H1 (cell line): ENCODE data around the gene PSMD6. TPM values are rescaled to one million over a fixed set of nuclear protein-coding genes. Genes with fewer than 3 reads are reported as not detected.

Source experiments
- BCL11A ChIP-seq, 2 experiments: IDR thresholded peaks; one replicate each; pipeline ENCODE4 v1.6.1; 2011; ENCODE audit warnings: low read depth in 2 of 2, low read length in 2 of 2, mild to moderate bottlenecking in 2 of 2
- CTBP2 ChIP-seq: IDR thresholded peaks from 2 replicates; pipeline ENCODE4 v1.7.0; 2011; ENCODE audit warnings: borderline replicate concordance, mild to moderate bottlenecking, moderate library complexity, mixed read lengths, low read length; ENCODE audit not compliant: insufficient read depth, insufficient read length
- CTCF ChIP-seq, 3 experiments: IDR thresholded peaks; 1 replicate in 2 of 3; 2 replicates in 1 of 3; pipeline versions ENCODE4 v1.5.1 to v1.6.1; 2011; ENCODE audit warnings: low read length in 3 of 3, mild to moderate bottlenecking in 3 of 3, inconsistent platforms in 2 of 3, low read depth in 1 of 3, moderate library complexity in 1 of 3; ENCODE audit not compliant: insufficient read depth in 1 of 3; ENCODE audit errors: control extremely low read depth in 1 of 3
- E2F6 ChIP-seq: IDR thresholded peaks from 2 replicates; pipeline ENCODE4 v1.6.1; 2012; ENCODE audit warnings: inconsistent platforms
- EP300 ChIP-seq, 2 experiments: IDR thresholded peaks; 1 replicate in 1 of 2; 2 replicates in 1 of 2; pipeline ENCODE4 v1.6.1; 2011 to 2012; ENCODE audit warnings: low read depth in 2 of 2, low read length in 2 of 2, mild to moderate bottlenecking in 2 of 2, borderline replicate concordance in 1 of 2, inconsistent platforms in 1 of 2, moderate library complexity in 1 of 2
- EZH2 ChIP-seq: fragments of 200-600 bp; sonication (generic); IDR thresholded peaks from 2 replicates; pipeline ENCODE4 v1.7.1; 2012; ENCODE audit warnings: low read depth, mild to moderate bottlenecking, moderate library complexity, low read length, inconsistent platforms; ENCODE audit not compliant: severe bottlenecking
- GABPA ChIP-seq: IDR thresholded peaks from 2 replicates; pipeline ENCODE4 v1.6.1; 2011; ENCODE audit warnings: mild to moderate bottlenecking, low read length, moderate library complexity, borderline replicate concordance; ENCODE audit not compliant: insufficient read depth
- HDAC6 ChIP-seq: IDR thresholded peaks from one replicate; pipeline ENCODE4 v1.7.1; 2012; ENCODE audit warnings: low read depth, mild to moderate bottlenecking, inconsistent platforms, low read length, moderate library complexity
- KDM4A ChIP-seq: IDR thresholded peaks from one replicate; pipeline ENCODE4 v1.7.1; 2012; ENCODE audit warnings: low read depth, mild to moderate bottlenecking, moderate library complexity, low read length, inconsistent platforms; ENCODE audit not compliant: severe bottlenecking
- KDM5A ChIP-seq: fragments of 200-600 bp; IDR thresholded peaks from 2 replicates; pipeline ENCODE4 v1.7.1; 2012; ENCODE audit warnings: mild to moderate bottlenecking, low read length, inconsistent platforms, mixed read lengths
- MAX ChIP-seq: IDR thresholded peaks from 2 replicates; pipeline ENCODE4 v1.6.1; 2012; ENCODE audit warnings: inconsistent platforms
- NANOG ChIP-seq: IDR thresholded peaks from 2 replicates; pipeline ENCODE4 v1.6.1; 2011; ENCODE audit warnings: low read length, low read depth, mild to moderate bottlenecking, inconsistent platforms; ENCODE audit not compliant: insufficient read depth, poor library complexity, severe bottlenecking
- PHF8 ChIP-seq: fragments of 200-600 bp; sonication (generic); conservative IDR thresholded peaks from 2 replicates; pipeline ENCODE4 v1.7.1; 2012; ENCODE audit warnings: low read depth, mild to moderate bottlenecking, inconsistent platforms, low read length, moderate library complexity
- POLR2A ChIP-seq, 2 experiments: IDR thresholded peaks; 1 replicate in 1 of 2; 2 replicates in 1 of 2; pipeline ENCODE4 v1.6.1; 2011; ENCODE audit warnings: low read depth in 2 of 2, low read length in 2 of 2, mild to moderate bottlenecking in 2 of 2; ENCODE audit errors: control extremely low read depth in 1 of 2
- SIRT6 ChIP-seq: IDR thresholded peaks from one replicate; pipeline ENCODE4 v1.7.1; 2012; ENCODE audit warnings: low read length, inconsistent platforms
- SIX5 ChIP-seq: IDR thresholded peaks from 2 replicates; pipeline ENCODE4 v1.6.1; 2011; ENCODE audit warnings: mild to moderate bottlenecking, low read depth, low read length
- SP4 ChIP-seq: IDR thresholded peaks from 2 replicates; pipeline ENCODE4 v1.6.1; 2012; ENCODE audit warnings: low read length, inconsistent platforms
- SRF ChIP-seq: IDR thresholded peaks from 2 replicates; pipeline ENCODE4 v1.6.1; 2011; ENCODE audit warnings: mild to moderate bottlenecking, low read depth, low read length, moderate library complexity
- SUZ12 ChIP-seq: fragments of 200-600 bp; sonication (generic); IDR thresholded peaks from 2 replicates; pipeline ENCODE4 v1.6.1; 2012; ENCODE audit warnings: mild to moderate bottlenecking, inconsistent platforms, low read length, moderate library complexity, mixed read lengths
- TAF1 ChIP-seq: IDR thresholded peaks from 2 replicates; pipeline ENCODE4 v1.6.1; 2011; ENCODE audit warnings: mild to moderate bottlenecking, low read depth, low read length
- TCF12 ChIP-seq: IDR thresholded peaks from 2 replicates; pipeline ENCODE4 v1.6.1; 2011; ENCODE audit warnings: low read depth, mild to moderate bottlenecking, low read length
- polyA plus RNA-seq, 7 experiments: library from polyadenylated mRNA; depleted of rRNA in 3 of 7; stranded (reverse) in 5 of 7; unstranded in 2 of 7; fragments of >200 nt in 5 of 7; fragments of 200-250 nt in 2 of 7; gene quantifications; 1 replicate in 5 of 7; 2 replicates in 1 of 7; 4 replicates in 1 of 7; pipeline versions ENCODE4 v1.2.1 to v1.2.3, GENCODE V29; 2011 to 2013; ENCODE audit warnings: missing spikeins in 2 of 7, mixed read lengths in 2 of 7
- total RNA-seq: library from RNA; stranded (reverse); fragmentation: NEBNext Ultra II Directional; extraction: Animal tissue kit (Norgen Biotek cat#: 25700); gene quantifications from 2 replicates; pipeline ENCODE4 v1.2.1, GENCODE V29; 2021

Gene PSMD6
- total and polyA plus RNA-seq, 2 of the 8 experiments (the other 6 are each of a cell fraction or from before 2014, with no cell fraction given): 43.7 to 104 TPM

GRCh38 chr3:64023187-64023860, at the start of gene PSMD6 (continued):
- TF ChIP-seq CTBP2: no peak
- TF ChIP-seq SP4: no peak
- peak; percentile 60; the same call in 1 of the 2 replicates for TF ChIP-seq KDM5A
- TF ChIP-seq POLR2A (IDR thresholded peaks at IDR 0.05; ENCODE audit: control extremely low read depth in 1 of 2, low read depth in 2 of 2, low read length in 2 of 2): peak in 1 of 2 experiments; percentile 80; a peak in 2 of 3 replicates
- TF ChIP-seq KDM4A: peak; percentile 86
- peak; percentile 94 for TF ChIP-seq GABPA
- no peak for TF ChIP-seq HDAC6
- peak; percentile 71; the same call in 1 of the 2 replicates for TF ChIP-seq TAF1
- TF ChIP-seq PHF8: peak; percentile 86
- no peak for TF ChIP-seq EZH2
- TF ChIP-seq SRF: no peak
- 0 out of 2 replicates have a peak, but pooled peaks have one; percentile 58 for TF ChIP-seq TCF12
- no peak for TF ChIP-seq E2F6
- peak in 1 of 2 experiments; percentile 48; a peak in 1 of 3 replicates for TF ChIP-seq EP300 (IDR thresholded peaks at IDR 0.05; ENCODE audit: borderline replicate concordance in 1 of 2, low read depth in 2 of 2, low read length in 2 of 2)
- TF ChIP-seq NANOG: no peak
- no peak for TF ChIP-seq SIX5
- TF ChIP-seq SUZ12: no peak
- TF ChIP-seq SIRT6: no peak
- TF ChIP-seq MAX: peak; percentile 48; the same call in 1 of the 2 replicates
- TF ChIP-seq CTCF (IDR thresholded peaks at IDR 0.05; ENCODE audit: control extremely low read depth in 1 of 3, insufficient read depth in 1 of 3, low read depth in 1 of 3, low read length in 3 of 3): peak; percentile 96 to 100 (median 100)
- no peak for TF ChIP-seq BCL11A (IDR thresholded peaks at IDR 0.05; ENCODE audit: low read depth in 2 of 2, low read length in 2 of 2)
